Activated CD8-positive, alpha-beta memory T cell treated with anti-CD3 and anti-CD28 coated beads for 48 hours (primary cell): Measurements from ENCODE around the gene CFAP46.

ENCODE experiments used
- DNase-seq, 3 experiments: peaks; one replicate each; pipeline ENCODE4 v3.0.0-alpha.2; 2020; ENCODE audit warnings: low read depth in 2 of 3, low spot score in 2 of 3

CFAP46 gene

GRCh38 chr10:132942101-132943057, at the start of gene CFAP46:
Gene CFAP46, minus strand, starts transcription at chr10:132942570. Its CDS starts 86 bp downstream, at chr10:132942484.
- DNase-seq: no peak

DNA sequence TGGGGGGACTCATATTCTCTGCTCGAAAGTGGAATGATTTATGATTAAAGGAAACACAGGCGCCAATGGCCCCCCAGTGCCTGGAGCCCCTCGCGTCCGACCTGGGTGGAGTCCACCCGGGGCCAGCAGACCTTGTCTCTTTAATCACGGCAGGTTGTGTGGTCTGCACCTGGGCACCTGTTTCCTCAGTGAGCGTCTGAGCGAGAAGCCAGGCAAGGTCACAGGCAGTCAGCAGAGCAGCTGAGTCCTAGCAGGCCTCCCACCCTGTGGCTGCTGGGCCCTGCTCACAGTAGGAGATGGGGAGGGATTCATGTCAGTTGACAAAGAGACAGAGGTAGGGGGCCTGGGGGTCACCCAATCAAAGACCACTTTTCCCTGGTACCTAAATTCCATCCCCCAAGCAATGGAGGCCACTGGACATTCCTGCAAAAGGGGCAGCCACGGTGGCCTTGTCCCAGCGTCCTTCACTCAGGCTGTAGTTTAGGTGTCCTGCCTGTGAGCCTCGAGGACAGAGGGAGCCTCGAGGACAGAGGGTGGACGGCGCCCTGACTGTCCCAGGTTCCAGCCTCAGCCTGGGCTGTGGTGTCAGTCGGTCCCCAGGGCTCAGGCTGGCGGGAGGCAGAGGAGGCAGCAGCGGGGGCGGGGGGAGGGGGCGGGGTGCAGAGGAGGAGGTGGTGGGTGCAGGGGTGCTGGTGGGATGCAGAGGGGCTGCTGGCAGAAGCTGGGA, 49.5 kb upstream of the CFAP46 start:
- no peak for DNase-seq

GRCh38 chr10:132990684-132991545, 48.5 kb upstream of the CFAP46 start:
- no peak for DNase-seq

GRCh38 chr10:132989476-132990415, 47.4 kb upstream of the CFAP46 start:
- DNase-seq: no peak

DNA sequence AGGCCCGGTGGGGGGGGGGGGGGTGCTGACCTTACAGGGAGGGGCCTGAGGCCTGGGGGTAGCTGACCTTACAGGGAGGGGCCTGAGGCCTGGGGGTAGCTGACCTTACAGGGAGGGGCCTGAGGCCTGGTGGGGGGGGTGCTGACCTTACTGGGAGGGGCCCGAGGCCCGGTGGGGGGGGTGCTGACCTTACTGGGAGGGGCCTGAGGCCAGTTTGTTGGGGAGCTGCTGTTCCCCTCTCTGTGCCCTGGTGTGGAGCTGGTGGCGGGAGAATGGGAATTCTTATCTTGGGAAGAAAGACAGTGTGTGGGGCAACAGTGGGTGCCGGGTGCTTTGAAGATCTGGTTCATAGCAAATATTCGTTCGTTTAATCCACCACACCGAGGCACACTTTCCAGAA, 46.6 kb upstream of the CFAP46 start:
- no peak for DNase-seq

DNA sequence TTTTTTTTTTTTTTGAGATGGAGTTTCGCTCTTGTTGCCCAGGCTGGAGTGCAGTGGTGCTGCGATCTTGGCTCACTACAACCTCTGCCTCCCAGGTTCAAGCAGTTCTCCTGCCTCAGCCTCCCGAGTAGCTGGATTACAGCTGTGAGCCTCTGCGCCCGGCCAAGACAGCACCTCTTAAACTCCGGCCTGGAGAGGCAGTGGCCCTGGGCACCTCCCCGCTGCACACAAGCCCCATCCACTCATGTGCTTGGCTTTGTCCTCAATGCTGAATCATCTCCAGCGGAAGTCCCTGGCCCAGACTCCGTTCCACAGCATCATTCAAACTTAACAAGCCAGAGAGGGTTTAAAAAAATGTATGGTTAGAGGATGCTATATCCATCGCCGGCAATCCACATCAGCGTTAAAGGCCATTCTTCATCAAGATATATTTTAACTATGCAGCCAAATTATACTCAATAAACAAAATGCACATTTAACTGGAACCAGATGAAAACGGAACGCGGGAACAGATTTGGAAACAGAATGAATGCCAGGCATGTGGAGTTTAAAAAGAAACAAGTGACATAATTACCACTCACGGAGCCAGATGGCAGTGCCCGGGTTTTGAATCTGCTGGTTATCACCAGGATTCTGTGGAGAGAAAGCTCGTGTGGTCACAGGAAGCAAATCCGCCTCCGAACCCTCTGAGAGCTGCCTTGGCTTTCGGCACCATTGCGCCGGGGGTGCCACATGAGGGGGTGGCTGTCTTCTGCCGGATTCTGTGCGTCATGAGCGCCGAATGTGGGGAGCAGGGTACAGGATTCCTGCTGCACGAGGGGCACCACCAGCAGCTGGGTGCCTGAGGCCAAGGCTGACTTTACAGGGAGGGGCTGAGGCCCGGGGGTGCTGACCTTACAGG, 45.6 kb upstream of the CFAP46 start:
- no peak for DNase-seq

DNA sequence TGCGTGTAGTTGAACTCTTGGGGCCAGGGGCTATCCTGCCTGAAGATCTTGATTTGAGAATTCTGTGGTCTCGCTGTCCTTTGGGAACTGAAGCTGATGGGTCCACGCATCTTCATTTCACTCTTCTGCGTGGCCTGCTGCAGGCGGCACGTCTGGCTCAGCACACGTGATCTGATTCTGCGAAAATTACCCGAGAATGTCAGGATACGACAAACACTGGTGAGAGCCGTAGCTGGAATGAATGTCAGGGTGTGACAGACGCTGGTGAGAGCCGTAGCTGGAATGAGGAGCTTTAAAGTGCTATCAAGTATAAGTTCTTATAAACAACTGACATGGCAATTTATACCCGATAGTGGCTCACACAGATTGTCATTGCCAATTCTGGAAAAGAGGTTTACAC, 44.6 kb upstream of the CFAP46 start:
- DNase-seq: no peak

DNA sequence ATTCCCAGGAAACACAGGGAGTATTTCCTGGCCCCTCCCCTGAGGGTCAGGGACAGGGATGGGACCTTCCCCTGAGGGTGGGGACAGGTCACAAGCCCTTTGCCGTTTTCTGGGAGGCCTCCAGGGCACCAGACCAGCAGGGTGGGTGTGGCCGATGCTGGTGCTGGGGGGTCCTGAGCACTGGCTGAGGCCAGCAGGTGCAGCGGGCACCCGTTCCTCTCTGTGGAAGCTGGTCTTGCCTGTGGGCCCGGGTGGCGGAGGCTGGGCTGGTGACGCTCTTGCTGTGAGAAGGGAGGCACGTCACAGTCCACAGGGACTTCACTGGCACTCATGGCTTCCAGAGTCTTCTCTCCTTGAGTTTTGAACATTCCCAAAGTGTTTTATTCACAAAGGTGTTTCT, 44.2 kb upstream of the CFAP46 start:
- DNase-seq: no peak

GRCh38 chr10:132986076-132986475, 43.7 kb upstream of the CFAP46 start:
- no peak for DNase-seq

DNA sequence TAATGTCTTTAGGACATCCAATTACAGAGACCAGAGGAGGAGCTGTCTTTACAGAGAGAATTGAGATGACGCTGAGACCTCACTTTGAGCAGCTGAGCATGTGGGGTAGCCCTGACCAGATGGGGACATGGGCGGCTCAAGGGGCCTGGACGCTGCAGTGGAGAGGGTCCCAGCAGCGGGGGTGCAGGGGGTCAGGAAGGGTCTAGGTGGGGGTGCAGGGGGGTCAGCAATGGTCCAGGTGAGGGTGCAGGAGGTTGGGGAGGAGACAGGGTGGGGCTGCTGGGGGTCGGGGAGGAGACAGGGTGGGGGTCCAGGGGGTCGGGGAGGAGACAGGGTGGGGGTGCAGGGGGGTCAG, 43.2 kb upstream of the CFAP46 start:
- DNase-seq: no peak

GRCh38 chr10:132984801-132985545, 42.6 kb upstream of the CFAP46 start:
- no peak for DNase-seq

DNA sequence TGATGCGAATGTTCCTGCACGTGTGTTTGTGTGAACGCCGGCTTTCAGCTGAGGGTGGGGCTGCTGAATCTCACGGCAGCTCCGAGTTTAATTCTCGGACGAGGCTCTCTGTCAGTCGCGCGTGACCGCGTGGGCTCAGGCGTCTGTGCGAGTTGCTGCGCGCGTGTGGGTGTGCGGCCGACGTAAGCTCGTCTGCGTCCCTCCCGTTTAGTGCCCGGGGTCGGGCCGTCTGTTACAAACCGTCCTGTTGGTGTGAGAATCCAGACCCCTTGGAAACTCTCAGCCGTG, 41.6 kb upstream of the CFAP46 start:
- no peak for DNase-seq

DNA sequence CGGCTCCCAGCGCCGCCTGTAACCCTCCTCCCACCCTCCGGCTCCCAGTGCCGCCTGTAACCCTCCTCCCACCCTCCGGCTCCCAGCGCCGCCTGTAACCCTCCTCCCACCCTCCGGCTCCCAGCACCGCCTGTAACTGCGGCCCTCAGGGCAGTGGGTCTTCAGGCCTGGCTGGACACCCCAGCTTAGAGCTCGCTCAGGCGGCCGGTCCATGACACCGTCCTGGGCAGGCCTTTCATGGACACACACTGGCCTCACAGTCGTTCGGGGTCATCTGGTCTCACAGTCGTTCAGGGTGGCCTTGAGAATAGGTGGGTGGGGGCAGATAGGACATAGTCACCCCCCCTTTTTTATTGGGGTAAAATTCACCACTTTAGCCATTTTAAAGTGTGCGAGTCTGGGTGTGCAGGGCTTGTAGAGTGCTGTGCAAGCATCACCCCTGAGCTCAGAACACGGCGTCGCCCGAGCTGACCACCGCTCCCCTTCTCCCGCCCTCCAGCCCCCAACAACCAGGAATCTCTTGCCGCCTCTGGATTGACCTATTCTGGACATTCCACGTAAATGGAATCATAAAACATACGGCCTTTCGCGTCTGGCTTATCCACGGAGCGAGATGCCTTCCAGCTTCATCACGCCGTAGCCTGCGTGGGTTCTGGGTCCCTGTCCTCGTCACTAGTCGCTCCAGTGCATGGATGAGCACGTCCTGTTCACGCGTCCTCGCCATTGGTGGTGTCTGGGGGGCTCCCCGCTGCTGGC, 41.1 kb upstream of the CFAP46 start:
- no peak for DNase-seq

GRCh38 chr10:132982301-132982989, 40.1 kb upstream of the CFAP46 start:
- DNase-seq: no peak

GRCh38 chr10:132981746-132982145, 39.4 kb upstream of the CFAP46 start:
- no peak for DNase-seq

GRCh38 chr10:132981173-132981555, 38.8 kb upstream of the CFAP46 start:
- DNase-seq: no peak

DNA sequence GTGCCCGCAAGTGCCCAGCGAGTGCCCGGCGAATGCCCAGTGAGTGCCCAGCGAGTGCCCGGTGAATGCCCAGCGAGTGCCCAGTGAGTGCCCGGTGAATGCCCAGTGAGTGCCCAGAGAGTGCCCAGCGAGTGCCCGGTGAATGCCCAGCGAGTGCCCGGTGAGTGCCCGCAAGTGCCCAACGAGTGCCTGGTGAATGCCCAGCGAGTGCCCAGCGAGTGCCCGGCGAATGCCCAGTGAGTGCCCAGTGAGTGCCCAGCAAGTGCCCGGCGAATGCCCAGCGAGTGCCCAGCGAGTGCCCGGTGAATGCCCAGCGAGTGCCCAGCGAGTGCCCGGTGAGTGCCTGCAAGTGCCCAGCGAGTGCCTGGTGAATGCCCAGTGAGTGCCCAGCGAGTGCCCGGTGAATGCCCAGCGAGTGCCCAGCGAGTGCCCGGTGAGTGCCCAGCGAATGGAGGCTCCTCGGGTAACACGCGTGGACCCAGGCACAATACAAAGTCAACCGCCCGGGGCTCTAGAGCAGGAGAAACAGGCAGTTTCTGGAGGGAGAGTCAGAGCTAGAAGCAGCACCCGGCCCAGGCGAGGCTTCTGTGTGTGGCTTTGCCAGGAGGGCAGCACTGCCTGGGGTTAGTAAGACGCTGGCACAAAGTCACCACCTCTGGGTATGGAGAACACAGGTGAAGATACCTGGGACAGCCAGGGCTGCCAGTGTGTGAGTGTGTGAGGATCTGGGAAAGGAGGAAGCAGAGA, 38.2 kb upstream of the CFAP46 start:
- DNase-seq: no peak
